ENCODE results near the gene OCA2.

Gene OCA2

GRCh38 chr15:28075573-28075972, 23.5 kb downstream of the OCA2 start:
- DNase-seq, result no peak

GRCh38 chr15:28068930-28069329, 30.2 kb downstream of the OCA2 start:
- DNase-seq, result no peak

GRCh38 chr15:28066231-28066630, 32.9 kb downstream of the OCA2 start:
- DNase-seq, result no peak

GRCh38 chr15:28060005-28060404, 39.1 kb downstream of the OCA2 start:
- DNase-seq, result no peak

- DNase-seq, result no peak
These were observed 41.0 kb downstream of the OCA2 start for GRCh38 chr15:28058082-28058481.

- no peak for DNase-seq
These were observed 47.0 kb downstream of the OCA2 start for GRCh38 chr15:28051955-28052633.

GRCh38 chr15:28049581-28049980, 49.5 kb downstream of the OCA2 start:
- DNase-seq, result no peak

- no peak for DNase-seq
These were observed 51.8 kb downstream of the OCA2 start for GRCh38 chr15:28047277-28047676.

GRCh38 chr15:28044121-28044672, 54.9 kb downstream of the OCA2 start:
- DNase-seq, result no peak

GRCh38 chr15:28043691-28044091, 55.4 kb downstream of the OCA2 start:
- no peak for DNase-seq

GRCh38 chr15:28037969-28038590, 61.0 kb downstream of the OCA2 start:
- no peak for DNase-seq

GRCh38 chr15:28033443-28033842, 65.7 kb downstream of the OCA2 start:
- no peak for DNase-seq

- DNase-seq, result no peak
These were observed 68.3 kb downstream of the OCA2 start for GRCh38 chr15:28030801-28031200.

GRCh38 chr15:28027714-28028076, 71.4 kb downstream of the OCA2 start:
- DNase-seq, result no peak

GRCh38 chr15:28026764-28027713, 72.1 kb downstream of the OCA2 start:
- no peak for DNase-seq

GRCh38 chr15:28026221-28026620, 72.9 kb downstream of the OCA2 start:
- DNase-seq, result no peak

- no peak for DNase-seq
These were observed 73.7 kb downstream of the OCA2 start for GRCh38 chr15:28025413-28025812.

GRCh38 chr15:28024889-28025250, 74.2 kb downstream of the OCA2 start:
- DNase-seq, result no peak

GRCh38 chr15:28023933-28024888, 74.9 kb downstream of the OCA2 start:
- DNase-seq, result no peak

GRCh38 chr15:28023422-28023821, 75.7 kb downstream of the OCA2 start:
- DNase-seq, result no peak

GRCh38 chr15:28022961-28023360, 76.2 kb downstream of the OCA2 start:
- DNase-seq, result no peak

- no peak for DNase-seq
These were observed 76.9 kb downstream of the OCA2 start for GRCh38 chr15:28022181-28022580.
